HG02798 (cell line): ENCODE data around the gene HCRT.
"Not testable (repeated sequence)": the region's sequence is repeated elsewhere in the genome, so short reads cannot be mapped to it uniquely, and the experiment has no call there.

Experiments used
- ATAC-seq: cut with Tn5 transposase; IDR thresholded peaks from one replicate; pipeline ENCODE4 v1.9.1; 2021; ENCODE audit warnings: mild to moderate bottlenecking; ENCODE audit not compliant: unreplicated experiment, poor library complexity

Gene HCRT

DNA sequence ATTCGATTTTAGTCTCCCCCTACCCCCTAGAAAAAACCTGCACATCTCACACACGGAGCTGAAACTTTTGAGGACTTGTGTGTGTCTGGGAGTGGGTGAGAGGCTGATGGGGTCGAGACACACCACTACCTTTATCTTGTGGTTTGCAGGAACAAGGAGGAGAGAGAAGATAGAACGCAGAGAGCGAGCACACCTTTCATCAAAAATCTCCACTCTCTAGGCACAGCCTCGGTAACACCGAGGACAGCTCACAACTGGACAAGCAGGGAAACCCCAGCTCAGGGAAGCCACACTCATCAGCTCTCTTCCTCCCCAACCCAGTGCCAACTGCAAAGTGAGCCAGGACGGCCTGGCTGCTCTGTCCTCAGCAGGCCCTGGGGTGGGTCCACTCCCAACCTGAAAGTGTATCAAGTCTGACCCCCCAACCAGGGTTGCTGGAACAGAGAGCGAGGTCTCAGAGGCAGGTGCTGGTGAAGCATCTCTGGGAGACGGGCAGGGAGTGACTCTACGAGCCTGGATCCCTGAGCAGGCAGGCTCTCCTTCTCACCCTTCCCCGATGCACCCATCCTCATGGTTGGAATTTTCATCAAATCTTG, 14.3 kb upstream of the HCRT start:
- no peak for ATAC-seq

- no peak for ATAC-seq
Observed at GRCh38 chr17:42198897-42199296, 13.6 kb upstream of the HCRT start.

- no peak for ATAC-seq
Observed at GRCh38 chr17:42197564-42198156, 12.4 kb upstream of the HCRT start.

DNA sequence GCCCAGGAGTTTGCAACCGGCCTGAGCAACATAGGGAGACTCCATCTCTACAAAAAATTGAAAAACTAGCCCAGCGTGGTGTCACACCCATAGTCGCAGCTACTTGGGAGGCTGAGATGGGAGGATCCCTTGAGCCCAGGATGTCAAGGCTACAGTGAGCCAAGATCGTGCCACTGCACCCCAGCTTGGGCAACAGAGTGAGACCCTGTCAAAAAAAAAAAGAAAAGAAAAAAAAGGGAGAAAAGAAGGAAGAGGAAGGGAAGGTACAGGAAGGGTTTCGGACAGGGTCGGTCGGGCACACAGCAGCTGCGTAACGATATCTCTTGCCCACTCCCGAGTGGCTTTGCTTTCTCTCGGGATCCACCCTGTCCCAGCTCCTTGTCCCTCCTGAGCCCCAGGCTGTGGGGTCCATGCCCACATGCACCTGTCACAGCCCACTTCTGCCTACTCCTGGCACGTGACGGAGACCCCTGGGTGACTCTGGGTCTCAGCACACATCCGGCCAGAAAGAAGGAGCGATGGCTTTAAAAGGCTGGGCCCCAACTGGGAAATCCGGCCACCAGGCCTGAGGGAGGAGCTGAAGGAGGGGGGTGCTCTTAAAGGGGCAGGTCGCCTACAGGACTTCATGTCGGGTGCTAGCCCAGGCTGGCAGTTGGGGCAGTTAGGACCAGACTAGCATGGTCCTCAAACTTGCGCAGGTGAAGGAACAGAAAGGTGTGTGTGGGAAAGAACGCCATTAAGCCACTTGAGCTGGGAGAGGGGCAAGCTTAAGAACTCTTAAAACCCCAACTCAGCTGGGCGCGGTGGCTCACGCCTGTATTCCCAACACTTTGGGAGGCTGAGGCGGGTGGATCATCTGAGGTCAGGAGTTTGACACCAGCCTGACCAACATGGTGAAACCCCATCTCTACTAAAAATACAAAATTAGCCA, 9.0 kb upstream of the HCRT start, which contains the start of gene GHDC:
Gene GHDC, minus strand, starts transcription at position 526 of the 931 bp plus-strand sequence. CDS start 913 bp downstream, outside the sequence.
- peak; percentile 93 for ATAC-seq

DNA sequence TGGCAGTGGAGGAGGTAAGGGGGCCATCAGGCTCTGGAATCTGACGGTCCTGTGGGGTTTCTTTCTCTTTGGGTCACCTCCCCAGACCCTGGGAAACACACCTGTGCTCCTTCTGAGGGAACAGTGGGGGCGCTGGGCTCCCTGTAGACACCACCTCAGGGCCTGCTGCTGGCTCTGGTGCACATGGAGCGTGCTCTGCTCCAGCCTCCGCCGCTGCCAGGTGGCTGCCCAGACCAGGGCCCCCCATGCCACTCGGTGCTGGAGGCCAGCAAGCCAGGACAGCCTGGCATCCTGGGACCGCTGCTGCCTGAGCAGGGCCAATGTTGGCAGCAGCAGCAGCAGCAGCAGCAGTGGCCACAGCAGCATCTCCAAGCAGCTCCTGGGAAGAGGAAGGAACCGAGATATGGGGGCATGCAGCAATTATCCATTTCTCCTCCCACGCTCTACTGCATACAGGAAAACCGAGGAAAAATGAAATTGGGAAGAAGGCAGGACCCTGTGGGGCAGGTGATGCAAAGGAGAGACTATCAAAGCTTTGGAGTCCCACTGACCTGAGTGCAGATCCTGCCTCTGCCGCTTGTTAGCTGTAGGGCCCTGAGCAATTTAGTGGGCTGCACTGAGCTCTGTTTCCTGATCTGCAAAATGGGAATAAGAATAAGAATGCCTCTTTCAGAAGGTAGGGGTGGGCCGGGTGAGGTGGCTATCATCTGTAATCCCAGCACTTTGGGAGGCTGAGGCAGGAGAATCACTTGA, 8.1 kb upstream of the HCRT start:
- no peak for ATAC-seq

- no peak for ATAC-seq
Observed at GRCh38 chr17:42192189-42193126, 7.2 kb upstream of the HCRT start.

GRCh38 chr17:42191275-42191608, 6.0 kb upstream of the HCRT start:
- no peak for ATAC-seq

GRCh38 chr17:42190491-42191274, 5.4 kb upstream of the HCRT start:
- no peak for ATAC-seq

DNA sequence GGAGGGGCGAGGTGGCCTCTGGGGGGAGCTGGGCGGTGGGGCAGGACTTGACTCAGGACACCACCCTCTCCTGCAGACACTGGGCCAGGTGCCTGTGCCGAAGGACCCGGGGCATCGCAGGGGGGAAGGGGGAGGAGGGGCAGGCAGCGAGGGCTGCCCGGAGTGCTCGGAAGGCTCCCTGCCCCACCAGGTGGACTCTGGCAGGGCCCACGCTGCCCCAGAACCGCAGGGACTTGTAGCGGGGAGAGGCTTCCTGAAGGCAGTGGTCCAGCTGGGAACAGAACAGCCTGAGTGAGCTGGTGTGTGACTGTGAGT, 4.4 kb upstream of the HCRT start:
- ATAC-seq, result no peak

DNA sequence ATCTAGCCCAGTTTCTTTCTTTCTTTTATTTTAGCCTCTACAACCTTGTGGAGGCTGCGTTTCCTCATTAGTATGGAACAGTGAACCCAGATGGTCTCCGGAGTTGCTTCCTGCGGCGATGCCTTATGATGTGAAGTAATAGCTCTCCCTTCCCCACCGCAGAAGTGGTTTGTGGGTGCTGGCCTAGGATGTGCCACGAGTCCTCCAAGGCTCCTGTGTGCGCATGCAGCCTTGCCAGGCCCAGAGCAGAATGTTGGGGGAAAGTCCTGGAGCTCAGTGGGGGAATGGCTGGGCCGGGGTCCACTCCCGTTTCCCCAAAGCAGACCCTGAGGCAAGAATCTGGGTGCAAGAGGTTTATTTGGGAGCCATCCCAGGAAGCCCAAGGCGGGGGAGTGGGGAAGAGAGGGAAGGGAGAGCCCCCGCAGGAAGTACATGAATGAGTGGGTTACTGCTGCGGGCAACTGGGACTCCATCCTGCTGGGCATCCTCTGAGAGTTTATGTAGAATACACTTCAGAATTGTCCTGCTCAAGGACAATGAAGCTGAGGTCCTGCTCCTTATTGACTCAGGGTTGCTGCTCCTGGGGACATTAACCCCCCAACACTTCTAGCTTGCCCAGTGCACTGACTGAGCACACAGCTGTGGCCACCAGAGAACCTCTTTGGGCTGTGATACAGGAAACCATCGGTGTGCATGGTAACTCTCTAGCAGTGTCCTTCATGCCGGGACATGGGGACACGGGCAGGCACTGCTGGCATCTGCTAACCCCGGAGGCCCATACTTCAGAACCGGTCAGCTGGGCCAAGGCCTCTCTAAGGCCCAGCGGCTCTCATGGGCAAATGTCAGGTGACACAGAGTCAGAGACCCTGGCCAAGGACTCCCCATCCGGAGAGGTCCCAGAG, 3.7 kb upstream of the HCRT start:
- no peak for ATAC-seq

DNA sequence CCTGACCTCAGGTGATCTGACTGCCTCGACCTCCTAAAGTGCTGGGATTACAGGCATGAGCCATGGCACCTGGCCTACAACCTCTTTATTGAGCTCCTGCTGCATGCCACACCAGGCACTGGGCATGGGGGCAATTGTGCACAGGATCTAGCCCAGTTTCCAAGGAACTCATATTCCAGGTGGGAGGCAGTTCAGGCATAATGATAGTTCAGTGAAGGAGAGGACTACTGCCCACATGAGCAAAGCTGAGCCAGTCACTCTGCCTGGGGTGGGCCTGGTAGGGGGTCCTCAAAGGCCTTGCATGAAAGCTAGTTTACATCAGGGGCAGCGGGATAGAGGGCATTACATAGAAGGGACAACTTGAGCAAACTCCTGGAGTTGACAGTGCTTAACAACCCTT, 2.6 kb upstream of the HCRT start:
- no peak for ATAC-seq

- ATAC-seq, result not testable (repeated sequence)
Observed at GRCh38 chr17:42186191-42186590, 939 bp upstream of the HCRT start.

GRCh38 chr17:42185621-42185930, 324 bp upstream of the HCRT start:
- ATAC-seq, result no peak

GRCh38 chr17:42183741-42184711, 1.2 kb downstream of the HCRT start:
- peak; percentile 73 for ATAC-seq

- no peak for ATAC-seq
Observed at GRCh38 chr17:42182927-42183734, 2.1 kb downstream of the HCRT start.

GRCh38 chr17:42181851-42182207, 3.4 kb downstream of the HCRT start:
- ATAC-seq, result no peak
